ENCODE measurements around the gene CRISPLD2.

CRISPLD2 gene

DNA sequence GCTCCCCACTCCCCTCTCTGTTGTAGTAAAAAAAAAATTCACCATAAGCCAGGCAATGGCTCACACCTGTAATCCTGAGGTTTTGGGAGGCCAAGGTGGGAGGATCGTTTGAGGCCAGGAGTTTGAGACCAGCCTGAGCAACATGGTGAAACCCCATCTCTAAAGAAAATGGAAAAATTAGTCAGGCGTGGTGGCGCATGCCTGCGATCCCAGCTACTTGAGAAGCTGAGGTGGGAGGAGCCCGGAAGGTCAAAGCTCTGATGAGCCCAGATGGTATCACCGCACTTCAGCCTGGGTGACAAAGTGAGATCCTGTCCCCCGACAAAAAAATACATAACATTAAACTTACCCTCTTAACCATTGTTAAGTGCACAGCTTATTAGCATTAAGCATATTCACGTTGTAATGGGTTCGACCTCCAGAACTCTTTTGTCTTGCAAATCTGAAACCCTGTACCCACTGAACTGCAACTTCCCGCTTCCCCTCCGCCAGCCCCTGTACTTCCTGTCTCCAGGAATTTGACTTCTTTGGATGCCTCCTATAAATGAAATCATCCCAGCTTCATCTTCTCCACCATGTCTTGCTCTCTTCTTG, 66.8 kb downstream of the CRISPLD2 start:
- ATAC-seq (no peak), DNase-seq (ENCODE audit: low spot score in 2 of 2) (no peak)
- Mint-ChIP-seq H3K27ac (no peak overlapping the region), H3K4me1 (peaks cover 6% of the 10 kb centered on the region), H3K9me3 (no peaks in the 10 kb centered on the region), H3K36me3 (no peaks in the 10 kb centered on the region), H3K4me3 (no peak overlapping the region)

GRCh38 chr16:84887207-84887606, 67.4 kb downstream of the CRISPLD2 start:
- Mint-ChIP-seq H3K27ac (no peak overlapping the region), H3K36me3 (no peaks in the 10 kb centered on the region), H3K9me3 (no peaks in the 10 kb centered on the region), H3K4me3 (no peak overlapping the region), H3K4me1 (peaks cover 6% of the 10 kb centered on the region)
- no peak for DNase-seq (ENCODE audit: low spot score in 2 of 2)
- ATAC-seq: no peak

DNA sequence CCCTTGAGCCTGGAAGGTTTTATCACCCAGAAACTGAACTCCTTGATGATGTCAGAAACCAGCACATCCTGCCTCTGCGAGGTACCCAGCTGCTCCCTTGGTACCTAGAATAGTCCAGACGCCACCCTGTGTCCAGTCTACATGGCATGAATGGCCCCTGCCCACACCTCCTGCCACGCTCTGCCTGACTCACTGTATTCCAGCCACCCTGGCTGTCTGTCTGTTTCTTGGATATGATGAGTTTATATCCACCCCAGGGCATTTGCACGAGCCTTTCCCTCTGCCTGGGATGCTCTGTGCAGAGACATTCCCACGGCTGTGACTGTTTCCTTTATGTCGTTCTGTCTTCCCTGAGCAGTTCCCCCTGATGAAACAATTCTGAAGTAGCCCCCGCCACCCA, 68.7 kb downstream of the CRISPLD2 start:
- no peak overlapping the region for H3K27ac Mint-ChIP-seq
- no peaks in the 10 kb centered on the region for H3K9me3 Mint-ChIP-seq
- no peak overlapping the region for H3K4me3 Mint-ChIP-seq
- no peaks in the 10 kb centered on the region for H3K36me3 Mint-ChIP-seq
- H3K4me1 Mint-ChIP-seq: peaks cover 6% of the 10 kb centered on the region
- DNase-seq (ENCODE audit: low spot score in 2 of 2) (no peak), ATAC-seq (no peak)

DNA sequence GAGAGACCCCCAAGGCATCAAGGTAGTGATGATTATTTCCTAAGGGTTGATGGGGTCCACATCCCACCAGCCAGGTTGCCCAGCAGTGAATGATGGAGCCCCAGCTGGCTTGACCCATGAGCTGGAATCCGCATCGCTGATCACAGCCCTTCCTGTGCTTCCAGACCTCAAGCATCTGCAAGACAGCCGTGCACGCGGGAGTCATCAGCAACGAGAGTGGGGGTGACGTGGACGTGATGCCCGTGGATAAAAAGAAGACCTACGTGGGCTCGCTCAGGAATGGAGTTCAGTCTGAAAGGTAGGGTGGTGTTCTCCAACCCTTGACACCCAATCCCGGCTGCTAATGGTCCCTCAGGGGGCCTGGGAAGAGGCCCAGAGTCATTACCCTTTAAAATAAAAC, 69.3 kb downstream of the CRISPLD2 start:
- peaks cover 6% of the 10 kb centered on the region for H3K4me1 Mint-ChIP-seq
- ATAC-seq (no peak), DNase-seq (ENCODE audit: low spot score in 2 of 2) (no peak)
- H3K9me3 Mint-ChIP-seq: no peaks in the 10 kb centered on the region
- no peak overlapping the region for H3K27ac Mint-ChIP-seq
- H3K36me3 Mint-ChIP-seq: no peaks in the 10 kb centered on the region
- H3K4me3 Mint-ChIP-seq: no peak overlapping the region

DNA sequence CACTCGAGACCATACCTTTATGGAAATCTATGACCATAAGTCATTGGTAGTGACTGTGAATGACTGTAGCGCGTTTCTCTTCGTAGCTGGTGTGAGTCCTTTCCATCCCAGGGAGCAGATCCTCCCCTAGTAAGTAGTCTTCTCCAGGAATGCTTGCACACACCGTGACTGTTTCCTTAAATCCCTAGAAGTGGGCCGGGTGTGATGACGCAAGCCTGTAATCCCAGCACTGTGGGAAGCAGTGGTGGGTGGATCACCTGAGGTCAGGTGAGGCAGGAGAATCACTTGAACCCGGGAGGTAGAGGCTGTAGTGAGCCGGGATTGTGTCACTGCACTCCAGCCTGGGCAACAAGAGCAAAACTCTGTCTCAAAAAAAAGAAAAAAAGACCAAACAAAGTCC, 70.6 kb downstream of the CRISPLD2 start:
- DNase-seq (ENCODE audit: low spot score in 2 of 2): no peak
- Mint-ChIP-seq H3K36me3 (no peaks in the 10 kb centered on the region), H3K27ac (no peak overlapping the region), H3K4me1 (no peaks in the 10 kb centered on the region), H3K4me3 (no peak overlapping the region), H3K9me3 (no peaks in the 10 kb centered on the region)
- no peak for ATAC-seq

DNA sequence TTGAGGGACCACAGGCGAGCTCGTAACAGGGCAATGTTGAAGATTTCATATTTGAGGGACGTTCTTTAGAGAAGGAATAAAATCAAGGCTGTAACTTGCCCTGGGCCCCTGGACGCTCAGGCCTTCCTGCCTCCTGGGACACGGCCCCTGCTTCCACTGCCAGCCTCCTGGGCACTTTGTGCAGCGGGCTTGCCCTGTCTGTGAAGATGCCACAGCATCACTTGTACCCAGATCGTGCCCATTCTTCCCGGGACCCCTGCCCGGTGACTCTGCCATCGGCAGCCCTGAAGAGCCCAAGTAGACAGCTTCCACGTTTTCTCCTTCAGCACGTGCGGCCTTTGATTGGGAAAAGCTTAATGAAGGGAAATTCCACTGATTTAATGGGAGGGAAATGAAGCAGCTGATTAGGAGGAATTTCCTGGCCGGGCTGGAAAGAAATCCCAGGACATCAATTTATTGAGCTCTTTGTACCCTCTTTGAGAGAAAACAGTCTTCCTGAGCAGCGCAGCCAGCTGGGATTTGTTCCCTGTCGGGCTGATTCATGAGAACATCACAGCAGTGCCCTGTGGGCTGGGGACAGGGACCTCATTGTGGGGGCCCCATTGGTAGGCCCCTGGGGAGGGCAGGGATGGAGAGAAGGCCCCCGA, 71.5 kb downstream of the CRISPLD2 start:
- ATAC-seq (no peak), DNase-seq (ENCODE audit: low spot score in 2 of 2) (no peak)
- no peak overlapping the region for H3K27ac Mint-ChIP-seq
- H3K36me3 Mint-ChIP-seq: no peaks in the 10 kb centered on the region
- H3K4me3 Mint-ChIP-seq: no peak overlapping the region
- H3K9me3 Mint-ChIP-seq: no peaks in the 10 kb centered on the region
- no peaks in the 10 kb centered on the region for H3K4me1 Mint-ChIP-seq

GRCh38 chr16:84892097-84892496, 72.3 kb downstream of the CRISPLD2 start:
- no peak overlapping the region for H3K27ac Mint-ChIP-seq
- H3K36me3 Mint-ChIP-seq: no peaks in the 10 kb centered on the region
- no peaks in the 10 kb centered on the region for H3K4me1 Mint-ChIP-seq
- DNase-seq (ENCODE audit: low spot score in 2 of 2): no peak
- ATAC-seq: no peak
- H3K9me3 Mint-ChIP-seq: no peaks in the 10 kb centered on the region
- H3K4me3 Mint-ChIP-seq: no peak overlapping the region

DNA sequence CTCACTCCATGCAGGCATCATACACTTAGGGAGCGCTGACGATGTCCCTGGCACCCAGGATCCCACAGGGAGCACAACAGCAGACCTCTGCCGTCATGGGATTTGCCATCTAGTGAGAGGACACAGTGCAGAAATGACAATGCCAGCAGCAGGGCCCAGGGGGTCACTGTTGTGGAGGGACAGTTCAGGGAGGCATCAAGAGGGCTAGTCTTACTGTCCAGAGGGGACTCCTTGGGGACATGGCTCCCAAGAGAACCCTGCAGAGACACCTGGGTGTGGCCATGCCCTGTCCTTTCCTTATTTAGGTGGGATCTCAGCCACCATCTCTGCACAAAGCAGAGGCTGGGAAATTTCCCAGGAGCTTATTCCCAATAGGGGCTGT, 73.7 kb downstream of the CRISPLD2 start:
- ATAC-seq: no peak
- Mint-ChIP-seq H3K9me3 (no peaks in the 10 kb centered on the region), H3K36me3 (no peaks in the 10 kb centered on the region)

DNA sequence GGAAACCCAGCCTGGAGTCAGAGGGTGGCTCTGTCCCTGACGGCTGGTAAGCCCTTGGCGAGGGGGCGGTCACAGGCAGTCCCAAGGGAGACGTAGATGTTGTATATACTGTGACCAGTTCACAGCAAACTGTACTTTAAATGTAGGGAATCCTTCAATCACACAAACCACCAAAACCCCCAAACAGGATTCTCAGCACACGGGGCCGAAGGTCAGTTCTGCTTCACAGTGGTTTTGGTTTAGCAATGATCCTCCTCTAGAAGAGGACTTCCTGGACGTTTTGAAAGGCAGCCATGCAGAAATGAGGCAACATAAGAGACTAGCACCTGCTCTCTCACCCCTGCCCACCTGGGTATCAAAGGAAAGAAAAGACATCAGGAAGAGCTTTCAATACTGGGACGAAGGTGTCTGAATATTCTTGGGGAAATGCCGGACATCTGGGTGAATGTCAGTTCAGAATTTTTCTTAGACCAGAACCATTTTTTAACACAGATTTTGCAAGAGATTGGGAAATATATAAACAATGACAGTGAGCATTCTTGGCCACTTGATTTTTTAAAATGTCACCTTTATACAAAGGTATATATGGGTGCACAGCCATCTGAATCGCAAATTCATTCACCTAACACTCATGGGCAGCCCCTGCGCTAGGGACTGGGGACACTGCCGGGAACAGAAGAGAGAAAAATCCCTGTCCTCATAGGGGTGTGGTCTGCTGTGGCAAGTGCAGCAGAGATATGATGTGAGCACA, 74.2 kb downstream of the CRISPLD2 start:
- ATAC-seq: no peak
- Mint-ChIP-seq H3K27ac (no peak overlapping the region), H3K4me1 (peaks cover 11% of the 10 kb centered on the region), H3K4me3 (no peak overlapping the region), H3K36me3 (no peaks in the 10 kb centered on the region), H3K9me3 (no peaks in the 10 kb centered on the region)
- DNase-seq (ENCODE audit: low spot score in 2 of 2): no peak

More for the DNA sequence above, 73.7 kb downstream of the CRISPLD2 start:
- Mint-ChIP-seq H3K4me1 (peaks cover 8% of the 10 kb centered on the region), H3K4me3 (no peak overlapping the region), H3K27ac (no peak overlapping the region)
- no peak for DNase-seq (ENCODE audit: low spot score in 2 of 2)

DNA sequence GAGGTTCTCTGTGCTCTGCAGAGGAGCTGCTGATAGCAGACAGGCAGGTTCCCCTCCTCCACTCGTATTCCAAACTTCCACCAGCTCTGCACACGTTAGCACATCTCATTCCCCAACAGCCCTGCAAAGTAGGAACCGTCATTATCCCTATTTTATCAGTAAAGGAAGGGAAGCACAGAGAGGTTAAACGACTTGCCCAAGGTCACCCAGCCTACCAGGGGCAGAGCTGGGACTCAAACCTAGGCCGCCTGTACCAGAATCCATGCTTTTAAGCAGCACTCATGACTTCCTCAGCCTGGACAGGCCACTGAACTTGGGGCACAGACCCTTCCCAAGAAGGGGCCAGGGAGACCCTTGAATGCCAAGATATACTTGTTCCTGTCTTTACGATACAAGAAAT, 75.2 kb downstream of the CRISPLD2 start:
- Mint-ChIP-seq H3K27ac (no peak overlapping the region), H3K9me3 (no peaks in the 10 kb centered on the region), H3K36me3 (no peaks in the 10 kb centered on the region), H3K4me1 (peaks cover 11% of the 10 kb centered on the region), H3K4me3 (no peak overlapping the region)
- ATAC-seq (no peak), DNase-seq (ENCODE audit: low spot score in 2 of 2) (no peak)

GRCh38 chr16:84896847-84897246, 77.1 kb downstream of the CRISPLD2 start:
- H3K27ac Mint-ChIP-seq: no peak overlapping the region
- DNase-seq (ENCODE audit: low spot score in 2 of 2) (no peak), ATAC-seq (no peak)
- H3K36me3 Mint-ChIP-seq: no peaks in the 10 kb centered on the region
- peaks cover 11% of the 10 kb centered on the region for H3K4me1 Mint-ChIP-seq
- H3K9me3 Mint-ChIP-seq: no peaks in the 10 kb centered on the region
- H3K4me3 Mint-ChIP-seq: no peak overlapping the region

DNA sequence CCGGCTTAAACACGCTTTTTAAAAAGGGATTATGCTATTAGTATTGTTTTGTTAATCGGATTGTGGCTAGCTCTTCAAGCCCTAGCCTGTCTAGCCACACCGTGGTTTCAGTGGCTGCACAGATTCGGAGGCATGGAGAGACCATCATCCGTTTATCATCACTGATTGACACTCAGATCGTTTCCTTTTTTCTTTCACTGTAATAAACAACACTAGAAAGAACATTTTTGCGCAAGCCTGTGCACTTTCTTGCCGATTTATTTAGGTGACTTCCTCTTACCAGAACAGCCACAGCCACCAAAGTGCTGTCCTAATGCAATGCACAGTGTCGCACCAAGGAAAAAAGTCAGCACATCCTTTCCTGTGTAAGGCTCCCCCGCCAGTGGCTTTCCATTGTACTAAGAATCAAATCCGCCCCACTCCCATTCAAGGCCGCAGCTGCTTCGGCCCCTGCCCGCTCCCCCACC, 78.2 kb downstream of the CRISPLD2 start:
- Mint-ChIP-seq H3K4me3 (peak overlapping the region; percentile 10), H3K27ac (no peak overlapping the region), H3K4me1 (peaks cover 11% of the 10 kb centered on the region), H3K9me3 (no peaks in the 10 kb centered on the region), H3K36me3 (no peaks in the 10 kb centered on the region)
- DNase-seq (ENCODE audit: low spot score in 2 of 2): no peak
- ATAC-seq: peak; percentile 8

- Mint-ChIP-seq H3K27ac (no peak overlapping the region), H3K4me1 (peaks cover 11% of the 10 kb centered on the region), H3K4me3 (peak overlapping the region; percentile 10), H3K9me3 (no peaks in the 10 kb centered on the region), H3K36me3 (no peaks in the 10 kb centered on the region)
- ATAC-seq: peak; percentile 51
- no peak for DNase-seq (ENCODE audit: low spot score in 2 of 2)
These were observed 78.7 kb downstream of the CRISPLD2 start for GRCh38 chr16:84898447-84898846.

GRCh38 chr16:84899414-84899813, 79.6 kb downstream of the CRISPLD2 start:
- DNase-seq (ENCODE audit: low spot score in 2 of 2): no peak
- H3K36me3 Mint-ChIP-seq: no peaks in the 10 kb centered on the region
- no peak overlapping the region for H3K4me3 Mint-ChIP-seq
- H3K4me1 Mint-ChIP-seq: peaks cover 11% of the 10 kb centered on the region
- ATAC-seq: no peak
- H3K27ac Mint-ChIP-seq: no peak overlapping the region
- no peaks in the 10 kb centered on the region for H3K9me3 Mint-ChIP-seq

GRCh38 chr16:84905965-84906460, 86.2 kb downstream of the CRISPLD2 start:
- DNase-seq (ENCODE audit: low spot score in 2 of 2) (no peak), ATAC-seq (no peak)
- no peak overlapping the region for H3K27ac Mint-ChIP-seq
- no peak overlapping the region for H3K4me3 Mint-ChIP-seq
- H3K4me1 Mint-ChIP-seq: no peaks in the 10 kb centered on the region
- no peaks in the 10 kb centered on the region for H3K9me3 Mint-ChIP-seq
- no peaks in the 10 kb centered on the region for H3K36me3 Mint-ChIP-seq

- no peaks in the 10 kb centered on the region for H3K4me1 Mint-ChIP-seq
- H3K9me3 Mint-ChIP-seq: no peaks in the 10 kb centered on the region
- no peak overlapping the region for H3K27ac Mint-ChIP-seq
- no peak for DNase-seq (ENCODE audit: low spot score in 2 of 2)
- H3K4me3 Mint-ChIP-seq: no peak overlapping the region
- no peak for ATAC-seq
- no peaks in the 10 kb centered on the region for H3K36me3 Mint-ChIP-seq
These were observed 87.3 kb downstream of the CRISPLD2 start for GRCh38 chr16:84907051-84907450.
